Gastroesophageal sphincter (tissue), 4 donors: ENCODE measurements around the gene DNAAF5. TPM values are rescaled to one million over a fixed set of nuclear protein-coding genes. Genes with fewer than 3 reads are reported as not detected.

Source experiments
- ATAC-seq: fragments of 150-250 bp; one replicate; pipeline ENCODE4 v1.9.1; 2016; ENCODE audit warnings: mild to moderate bottlenecking, moderate library complexity
- H3K27ac ChIP-seq, 4 donors: fragments of 200-600 bp; sonication (generic) in 3 of 4; 1 replicate in 3 of 4; 2 replicates in 1 of 4; pipeline ENCODE4 v1.5.1; 2016 to 2019
- H3K27me3 ChIP-seq: fragments of 200-600 bp; sonication (generic); one replicate; pipeline ENCODE4 v1.5.1; 2019
- H3K36me3 ChIP-seq, 2 donors: fragments of 200-600 bp; sonication (generic); one replicate each; pipeline ENCODE4 v1.5.1; 2019; ENCODE audit warnings: control low read depth in 1 of 2
- H3K4me1 ChIP-seq, 3 donors: fragments of 200-600 bp; sonication (generic); 1 replicate in 2 of 3; 2 replicates in 1 of 3; pipeline ENCODE4 v1.5.1; 2016 to 2019; ENCODE audit warnings: control low read depth in 2 of 3
- H3K4me3 ChIP-seq, 2 donors: fragments of 200-600 bp; sonication (generic); one replicate each; pipeline ENCODE4 v1.5.1; 2019; ENCODE audit warnings: mild to moderate bottlenecking in 1 of 2, moderate library complexity in 1 of 2
- H3K9me3 ChIP-seq, 3 donors: fragments of 200-600 bp; sonication (generic); one replicate each; pipeline ENCODE4 v1.5.1; 2017 to 2019; ENCODE audit warnings: control low read depth in 2 of 3
- CTCF ChIP-seq, 4 experiments: fragments of 200-600 bp in 2 of 4; fragments of 450-650 bp in 2 of 4; sonication (generic) in 1 of 4; IDR thresholded peaks; one replicate each; pipeline ENCODE4 v1.5.1; 2017 to 2019; ENCODE audit warnings: antibody characterized with exemption in 4 of 4, mild to moderate bottlenecking in 2 of 4, moderate library complexity in 2 of 4
- EP300 ChIP-seq: sonication (generic); formaldehyde crosslinking; IDR thresholded peaks from one replicate; pipeline ENCODE4 v1.6.1; 2017; ENCODE audit warnings: antibody characterized with exemption, mild to moderate bottlenecking
- POLR2A ChIP-seq, 2 donors: fragments of 450-650 bp; IDR thresholded peaks; one replicate each; pipeline ENCODE4 v1.6.1; 2017; ENCODE audit warnings: antibody characterized with exemption in 2 of 2, mild to moderate bottlenecking in 2 of 2, moderate library complexity in 1 of 2
- POLR2AphosphoS5 ChIP-seq: sonication (generic); formaldehyde crosslinking; IDR thresholded peaks from one replicate; pipeline ENCODE4 v1.6.1; 2017; ENCODE audit warnings: antibody characterized with exemption
- WGBS, 2 donors: methylation state at CpG; one replicate each; pipeline ENCODE4 v1.1.5; 2018; ENCODE audit warnings: low coverage in 1 of 2; 5-methylcytosine and 5-hydroxymethylcytosine counted together
- total RNA-seq, 4 donors: library from RNA; depleted of rRNA; stranded (reverse); fragments of >200 nt; gene quantifications; one replicate each; pipeline ENCODE4 v1.1.0, GENCODE V29; 2016

Gene DNAAF5
- total RNA-seq, 4 donors from 2014 or later = 17.4 to 36.4 (median 21.7) TPM

- 57% methylated on average over 4 to 11 of the region's 12 CpGs for WGBS, 2 donors
- no peak for TF ChIP-seq POLR2A (IDR thresholded peaks at IDR 0.05)
- no peak for TF ChIP-seq EP300
- no peak for TF ChIP-seq POLR2AphosphoS5
- Histone ChIP-seq H3K36me3 (peaks cover 0 to 6% of the 10 kb centered on the region in 2 donors), H3K27ac (peak overlapping the region; percentile 90 to 96 (median 92)), H3K27me3 (no peaks in the 10 kb centered on the region), H3K9me3 (no peaks in the 10 kb centered on the region), H3K4me3 (no peak overlapping the region), H3K4me1 (peaks cover 11 to 100% (median 61%) of the 10 kb centered on the region in 3 donors)
- no peak for ATAC-seq
These were observed 103.6 kb downstream of the DNAAF5 start for GRCh38 chr7:830069-830468.

- WGBS, 2 donors = 6 to 21% methylated on average over 6 to 7 of the region's 7 CpGs
- Histone ChIP-seq H3K36me3 (peaks cover 0 to 6% of the 10 kb centered on the region in 2 donors), H3K4me3 (peak overlapping the region; percentile 4 to 28), H3K9me3 (no peaks in the 10 kb centered on the region), H3K27me3 (no peaks in the 10 kb centered on the region), H3K27ac (peak overlapping the region; percentile 90 to 96 (median 92)), H3K4me1 (peaks cover 11 to 100% (median 60%) of the 10 kb centered on the region in 3 donors)
- TF ChIP-seq CTCF (IDR thresholded peaks at IDR 0.05) (no peak), POLR2AphosphoS5 (peak; percentile 93), EP300 (no peak), POLR2A (IDR thresholded peaks at IDR 0.05) (peak in 1 of 2 donors; percentile 31)
- ATAC-seq = peak; percentile 83
These were observed 105.2 kb downstream of the DNAAF5 start for GRCh38 chr7:831596-832166.

- no peaks in the 10 kb centered on the region for H3K9me3 ChIP-seq
- WGBS, 2 donors = 27 to 32% methylated on average over 19 to 23 of the region's 24 CpGs
- peaks cover 11 to 100% (median 65%) of the 10 kb centered on the region in 3 donors for H3K4me1 ChIP-seq
- no peaks in the 10 kb centered on the region for H3K27me3 ChIP-seq
- peak within 1 kb of the TSS; percentile 4 to 28 for H3K4me3 ChIP-seq
- H3K36me3 ChIP-seq = peaks cover 0 to 6% of the 10 kb centered on the region in 2 donors
- peak within 1 kb of the TSS; percentile 90 to 96 (median 92) for H3K27ac ChIP-seq
- TF ChIP-seq EP300 = no peak
- peak in 1 of 4 experiments; percentile 15 for TF ChIP-seq CTCF (IDR thresholded peaks at IDR 0.05)
- TF ChIP-seq POLR2A (IDR thresholded peaks at IDR 0.05) = no peak
- peak; percentile 13 for TF ChIP-seq POLR2AphosphoS5
- peak; percentile 44 for ATAC-seq
These were observed 105.9 kb downstream of the DNAAF5 start, which contains the start of gene SUN1 for GRCh38 chr7:832167-832967. Gene SUN1 (plus strand): TSS chr7:832476. CDS start chr7:832525, 49 bp downstream.

GRCh38 chr7:832968-833424 lies 106.5 kb downstream of the DNAAF5 start:
- TF ChIP-seq POLR2AphosphoS5 (no peak), EP300 (no peak), POLR2A (IDR thresholded peaks at IDR 0.05) (no peak), CTCF (IDR thresholded peaks at IDR 0.05) (no peak)
- Histone ChIP-seq H3K27me3 (no peaks in the 10 kb centered on the region), H3K27ac (peak overlapping the region; percentile 90 to 96 (median 92)), H3K4me1 (peaks cover 11 to 100% (median 65%) of the 10 kb centered on the region in 3 donors), H3K36me3 (peaks cover 0 to 6% of the 10 kb centered on the region in 2 donors), H3K4me3 (peak overlapping the region in 1 of 2 donors; percentile 1), H3K9me3 (no peaks in the 10 kb centered on the region)
- 31 to 39% methylated on average over 10 to 15 of the region's 15 CpGs for WGBS, 2 donors
- no peak for ATAC-seq

GRCh38 chr7:833601-834258 lies 107.2 kb downstream of the DNAAF5 start:
- peaks cover 11 to 100% (median 66%) of the 10 kb centered on the region in 3 donors for H3K4me1 ChIP-seq
- H3K9me3 ChIP-seq = no peaks in the 10 kb centered on the region
- no peaks in the 10 kb centered on the region for H3K27me3 ChIP-seq
- no peak overlapping the region for H3K4me3 ChIP-seq
- peaks cover 0 to 8% of the 10 kb centered on the region in 2 donors for H3K36me3 ChIP-seq
- TF ChIP-seq POLR2AphosphoS5 (no peak), EP300 (no peak), POLR2A (IDR thresholded peaks at IDR 0.05) (no peak)
- peak overlapping the region; percentile 90 to 96 (median 92) for H3K27ac ChIP-seq
- no peak for ATAC-seq
- 20 to 45% methylated on average over 8 of the region's 8 CpGs for WGBS, 2 donors
